NCI-H460 (cell line): ENCODE measurements around the gene GJB2. TPM values are rescaled to one million over a fixed set of nuclear protein-coding genes. Genes with fewer than 3 reads are reported as not detected.

Experiments
- DNase-seq: peaks from one replicate; pipeline ENCODE4 v3.0.0-alpha.2; 2016; ENCODE audit warnings: low read depth; ENCODE audit errors: extremely low read depth
- polyA plus RNA-seq: library from polyadenylated mRNA; depleted of rRNA; stranded (reverse); fragments of >200 nt; gene quantifications from 2 replicates; pipeline ENCODE4 v1.2.3, GENCODE V29; 2014; cell fraction: nucleus; rRNA removed
- total RNA-seq: library from RNA; depleted of rRNA; stranded (reverse); fragments of >200 nt; shearing (Covaris generic); gene quantifications from 2 replicates; pipeline ENCODE4 v1.2.3, GENCODE V29; 2014; rRNA removed

The GJB2 gene
- 8.7 and 10.5 TPM in 2 replicates for total RNA-seq
- polyA plus RNA-seq, result 1.8 and 2.5 TPM in 2 replicates

- no peak for DNase-seq
These were observed at the start of gene GJB2 for GRCh38 chr13:20192836-20193161. Gene GJB2 (minus strand): TSS chr13:20192938. CDS start chr13:20189581, 3,357 bp downstream.

GRCh38 chr13:20241593-20241992 is 48.9 kb upstream of the GJB2 start:
- DNase-seq, result no peak

GRCh38 chr13:20239748-20240147 is 47.0 kb upstream of the GJB2 start:
- DNase-seq, result no peak

GRCh38 chr13:20232556-20233277 is 40.0 kb upstream of the GJB2 start:
- DNase-seq, result no peak

GRCh38 chr13:20231839-20232555 is 39.3 kb upstream of the GJB2 start, which contains the start of gene GJB6:
Gene GJB6 (minus strand): TSS chr13:20232319. CDS start chr13:20223480, 8,839 bp downstream.
- DNase-seq, result no peak

- no peak for DNase-seq
These were observed 38.4 kb upstream of the GJB2 start for GRCh38 chr13:20230913-20231838.

- no peak for DNase-seq
These were observed 35.0 kb upstream of the GJB2 start for GRCh38 chr13:20227730-20228129.

- no peak for DNase-seq
These were observed 34.5 kb upstream of the GJB2 start for GRCh38 chr13:20227288-20227687.

GRCh38 chr13:20222553-20222952 is 29.8 kb upstream of the GJB2 start:
- no peak for DNase-seq

GRCh38 chr13:20221772-20222171 is 29.0 kb upstream of the GJB2 start:
- DNase-seq, result no peak

GRCh38 chr13:20219577-20219976 is 26.8 kb upstream of the GJB2 start:
- no peak for DNase-seq

- DNase-seq, result no peak
These were observed 24.4 kb upstream of the GJB2 start for GRCh38 chr13:20217168-20217567.

- no peak for DNase-seq
These were observed 17.2 kb upstream of the GJB2 start for GRCh38 chr13:20209948-20210347.

- no peak for DNase-seq
These were observed 14.0 kb upstream of the GJB2 start for GRCh38 chr13:20206698-20207235.

- no peak for DNase-seq
These were observed 13.4 kb upstream of the GJB2 start for GRCh38 chr13:20206065-20206697.

- no peak for DNase-seq
These were observed 6.0 kb upstream of the GJB2 start for GRCh38 chr13:20198781-20199180.

GRCh38 chr13:20197361-20197834 is 4.7 kb upstream of the GJB2 start:
- DNase-seq, result peak; percentile 21

- peak; percentile 54 for DNase-seq
These were observed 3.1 kb upstream of the GJB2 start for GRCh38 chr13:20195801-20196200.

- DNase-seq, result no peak
These were observed 1.3 kb upstream of the GJB2 start for GRCh38 chr13:20193907-20194631.
